GM18861 (cell line): Measurements from ENCODE around the gene DUS3L.
A peak's percentile ranks its signal among the peaks of the same experiment; 100 is the strongest.

Source experiments
- ATAC-seq: cut with Tn5 transposase; IDR thresholded peaks from one replicate; pipeline ENCODE4 v1.9.1; 2021; ENCODE audit not compliant: unreplicated experiment

DUS3L gene

GRCh38 chr19:5822181-5822844, 31.4 kb upstream of the DUS3L start:
- no peak for ATAC-seq

GRCh38 chr19:5821521-5822180, 30.7 kb upstream of the DUS3L start:
- no peak for ATAC-seq

- no peak for ATAC-seq
These were observed 29.8 kb upstream of the DUS3L start for GRCh38 chr19:5820785-5821184.

GRCh38 chr19:5818594-5818993, 27.6 kb upstream of the DUS3L start:
- no peak for ATAC-seq

- ATAC-seq = no peak
These were observed 26.3 kb upstream of the DUS3L start for GRCh38 chr19:5817218-5817617.

GRCh38 chr19:5814852-5815246, 23.9 kb upstream of the DUS3L start:
- no peak for ATAC-seq

- no peak for ATAC-seq
These were observed 23.3 kb upstream of the DUS3L start for GRCh38 chr19:5814123-5814851.

- ATAC-seq = no peak
These were observed 20.2 kb upstream of the DUS3L start for GRCh38 chr19:5811117-5811516.

GRCh38 chr19:5809469-5809868, 18.5 kb upstream of the DUS3L start:
- no peak for ATAC-seq

GRCh38 chr19:5809053-5809452, 18.1 kb upstream of the DUS3L start:
- ATAC-seq = no peak

GRCh38 chr19:5808120-5808816, 17.3 kb upstream of the DUS3L start:
- no peak for ATAC-seq

GRCh38 chr19:5806905-5807304, 15.9 kb upstream of the DUS3L start:
- ATAC-seq = no peak

GRCh38 chr19:5806133-5806489, 15.1 kb upstream of the DUS3L start:
- ATAC-seq = no peak

- no peak for ATAC-seq
These were observed 14.6 kb upstream of the DUS3L start for GRCh38 chr19:5805462-5806132.

- ATAC-seq = no peak
These were observed 13.8 kb upstream of the DUS3L start, which contains the start of gene NRTN for GRCh38 chr19:5804516-5805461. NRTN (plus strand) TSS chr19:5805067; CDS start chr19:5824166, 19,099 bp downstream.

GRCh38 chr19:5803752-5804515, 13.0 kb upstream of the DUS3L start:
- ATAC-seq = peak; percentile 78

- ATAC-seq = no peak
These were observed 12.4 kb upstream of the DUS3L start for GRCh38 chr19:5803441-5803751.

- no peak for ATAC-seq
These were observed 11.0 kb upstream of the DUS3L start for GRCh38 chr19:5801796-5802619.
